GM12878 (cell line): ENCODE results near the gene ZNF436. TPM values are rescaled to one million over a fixed set of nuclear protein-coding genes. Genes with fewer than 3 reads are reported as not detected.

Experiments used
- ATAC-seq: fragments of 200-7000 bp; cut with Tn5 transposase; 3 replicates; pipeline ENCODE4 v1.9.1; 2020; ENCODE audit warnings: mild to moderate bottlenecking, moderate library complexity
- BruUV-seq: library from RNA; stranded (reverse); fragments of 400-500 nt; replicated peaks from 2 replicates; lab custom pipeline; 2021; lab: Mats Ljungman, UMichigan
- CTCF ChIA-PET: fragments of 300-600 bp; sonication (Branson Sonifier 250); formaldehyde crosslinking; extraction: SDS; loops from one replicate; lab custom pipeline; 2021; ENCODE audit warnings: inconsistent platforms; lab: Yijun Ruan, JAX
- POLR2A ChIA-PET: fragments of 350-600 bp; formaldehyde crosslinking; extraction: SDS; loops from one replicate; lab custom pipeline; 2021; ENCODE audit warnings: inconsistent platforms; lab: Charles Lee
- RAD21 ChIA-PET: fragments of 300-600 bp; sonication (Branson Sonifier 250); formaldehyde crosslinking; loops from one replicate; lab custom pipeline; 2023; ENCODE audit warnings: antibody characterized with exemption; ENCODE audit not compliant: unreplicated experiment; lab: Charles Lee
- SMC1A ChIA-PET: fragments of 300-600 bp; sonication (Branson Sonifier 250); formaldehyde crosslinking; loops from one replicate; lab custom pipeline; 2023; ENCODE audit not compliant: unreplicated experiment, uncharacterized antibody; lab: Charles Lee
- DNase-seq: peaks from one replicate; pipeline ENCODE4 v3.0.0-alpha.2; 2011; ENCODE audit warnings: low read depth, low spot score
- FAIRE-seq: peaks from 3 replicates; lab custom pipeline; 2011; peaks lifted over from hg19 to GRCh38; lab: Jason Lieb, UNC
- H2AFZ ChIP-seq: 2 replicates; pipeline ENCODE4 v1.6.0; 2011; ENCODE audit warnings: low read depth, low read length, control low read depth; ENCODE audit not compliant: control insufficient read depth
- H3K27ac ChIP-seq: 2 replicates; pipeline ENCODE4 v1.5.1; 2011; ENCODE audit warnings: control low read depth; ENCODE audit not compliant: control insufficient read depth, insufficient read depth
- H3K27me3 ChIP-seq, 2 experiments: replicated peaks in 1 of 2; 2 replicates each; pipeline versions ENCODE4 v1.6.0 to v1.6.1; 2011; ENCODE audit warnings: low read length in 1 of 2; ENCODE audit not compliant: control insufficient read depth in 2 of 2, insufficient read depth in 2 of 2
- H3K36me3 ChIP-seq, 2 experiments: 2 replicates each; pipeline ENCODE4 v1.5.1; 2011; ENCODE audit warnings: low read length in 1 of 2; ENCODE audit not compliant: control insufficient read depth in 2 of 2, insufficient read depth in 2 of 2
- H3K4me1 ChIP-seq: 2 replicates; pipeline ENCODE4 v1.6.1; 2011; ENCODE audit warnings: mild to moderate bottlenecking, low read length, moderate library complexity, mixed read lengths; ENCODE audit not compliant: control insufficient read depth, insufficient read depth
- H3K4me2 ChIP-seq: 2 replicates; pipeline ENCODE4 v1.6.0; 2011; ENCODE audit warnings: control low read depth; ENCODE audit not compliant: control insufficient read depth, insufficient read depth
- H3K4me3 ChIP-seq: fragments of 200-600 bp; sonication (generic); 2 replicates; pipeline ENCODE4 v1.5.1; 2016
- H3K79me2 ChIP-seq: 2 replicates; pipeline ENCODE4 v1.6.0; 2011; ENCODE audit warnings: low read length; ENCODE audit not compliant: control insufficient read depth, insufficient read depth
- H3K9ac ChIP-seq: 2 replicates; pipeline ENCODE4 v1.8.0; 2011; ENCODE audit warnings: low read length, control low read depth, mixed read lengths; ENCODE audit not compliant: control insufficient read depth, insufficient read depth
- H3K9me3 ChIP-seq: replicated peaks from 3 replicates; pipeline ENCODE4 v1.5.1; 2011; ENCODE audit warnings: mild to moderate bottlenecking, low read length; ENCODE audit not compliant: control insufficient read depth, insufficient read depth
- H4K20me1 ChIP-seq: 2 replicates; pipeline ENCODE4 v1.6.0; 2011; ENCODE audit not compliant: control insufficient read depth, insufficient read depth
- ETV6 ChIP-seq, 2 experiments: fragments of 450-650 bp in 1 of 2; IDR thresholded peaks in 1 of 2; conservative IDR thresholded peaks in 1 of 2; 2 replicates each; pipeline ENCODE4 v1.6.1; 2014; ENCODE audit warnings: antibody characterized with exemption in 1 of 2, borderline replicate concordance in 1 of 2, low read depth in 1 of 2, mild to moderate bottlenecking in 1 of 2, moderate library complexity in 1 of 2
- NR2C2 ChIP-seq: IDR thresholded peaks from 2 replicates; pipeline ENCODE4 v1.6.1; 2011; ENCODE audit warnings: borderline replicate concordance, low read depth; ENCODE audit not compliant: control insufficient read depth, insufficient read length
- POLR2A ChIP-seq: IDR thresholded peaks from 2 replicates; pipeline ENCODE4 v1.6.1; 2011; ENCODE audit warnings: low read depth, mild to moderate bottlenecking, low read length
- POU2F2 ChIP-seq: IDR thresholded peaks from 3 replicates; pipeline ENCODE4 v1.6.1; 2011; ENCODE audit warnings: low read depth, mild to moderate bottlenecking, low read length, borderline replicate concordance
- RELB ChIP-seq: fragments of 450-650 bp; IDR thresholded peaks from 2 replicates; pipeline ENCODE4 v1.6.1; 2017; ENCODE audit warnings: low read depth, mild to moderate bottlenecking, moderate library complexity
- RUNX3 ChIP-seq: IDR thresholded peaks from 2 replicates; pipeline ENCODE4 v1.6.1; 2012; ENCODE audit warnings: low read length, inconsistent platforms
- SMARCA5 ChIP-seq: fragments of 450-650 bp; IDR thresholded peaks from 2 replicates; pipeline ENCODE4 v1.6.1; 2017; ENCODE audit warnings: mild to moderate bottlenecking
- STAT3 ChIP-seq: IDR thresholded peaks from 2 replicates; pipeline ENCODE4 v1.6.1; 2011; ENCODE audit warnings: low read depth, low read length, improper control_type of control experiment
- TAF1 ChIP-seq: IDR thresholded peaks from 2 replicates; pipeline ENCODE4 v1.6.1; 2011; ENCODE audit warnings: mild to moderate bottlenecking, low read depth, low read length, borderline replicate concordance
- WGBS: methylation state at CpG from one replicate; pipeline ENCODE4 v1.1.6; 2016; ENCODE audit warnings: low lambda C conversion rate; ENCODE audit not compliant: insufficient replicate concordance, insufficient coverage; ENCODE audit errors: missing lambda C conversion rate; 5-methylcytosine and 5-hydroxymethylcytosine counted together
- in situ Hi-C: fragments of 300-500 bp; cut with MboI; formaldehyde crosslinking; loops from 9 replicates; pipeline ENCODE4 v1.14.3; 2018; ENCODE audit warnings: mixed read lengths
- intact Hi-C: fragments of 100-400 bp; cut with micrococcal nuclease; formaldehyde crosslinking; loops from one replicate; pipeline ENCODE4 v1.14.2; 2022; ENCODE audit not compliant: unreplicated experiment
- polyA plus RNA-seq, 11 experiments: library from polyadenylated mRNA; depleted of rRNA in 4 of 11; unstranded in 6 of 11; stranded (reverse) in 5 of 11; fragments of >200 nt; fragmentation: Nextera tagmentation in 4 of 11; fragmentation: Illumina TruSeq in 1 of 11; extraction: Ambion mirVana in 4 of 11; extraction: Trizol in 1 of 11; gene quantifications; 1 replicate in 1 of 11; 2 replicates in 10 of 11; pipeline versions ENCODE4 v1.2.1 to v1.2.3, GENCODE V29; 2011 to 2016; ENCODE audit warnings: inconsistent platforms in 2 of 11, missing spikeins in 2 of 11, low read depth in 1 of 11
- total RNA-seq, 4 experiments: library from RNA; depleted of rRNA in 3 of 4; stranded (reverse); fragments of >200 nt in 3 of 4; fragmentation: Illumina TruSeq in 1 of 4; extraction: Trizol in 1 of 4; gene quantifications; 2 replicates each; pipeline versions ENCODE4 v1.2.1 to v1.2.3, GENCODE V29; 2013 to 2021
- TF ChIP-seq, protein P1 (sequence below): fragments of 450-650 bp; IDR thresholded peaks from 2 replicates; pipeline ENCODE4 v1.6.1; 2018; ENCODE audit warnings: mild to moderate bottlenecking, low read depth, moderate library complexity; ENCODE audit not compliant: partially characterized antibody

ZNF436 gene
- total and polyA plus RNA-seq, 10 of the 15 experiments (the other 5 are each of a cell fraction or from before 2014, with no cell fraction given): 0.85 to 4.7 (median 3.0) TPM

GRCh38 chr1:23402286-23403037, 32.8 kb upstream of the ZNF436 start (continued):
- TF ChIP-seq, protein P1, sequence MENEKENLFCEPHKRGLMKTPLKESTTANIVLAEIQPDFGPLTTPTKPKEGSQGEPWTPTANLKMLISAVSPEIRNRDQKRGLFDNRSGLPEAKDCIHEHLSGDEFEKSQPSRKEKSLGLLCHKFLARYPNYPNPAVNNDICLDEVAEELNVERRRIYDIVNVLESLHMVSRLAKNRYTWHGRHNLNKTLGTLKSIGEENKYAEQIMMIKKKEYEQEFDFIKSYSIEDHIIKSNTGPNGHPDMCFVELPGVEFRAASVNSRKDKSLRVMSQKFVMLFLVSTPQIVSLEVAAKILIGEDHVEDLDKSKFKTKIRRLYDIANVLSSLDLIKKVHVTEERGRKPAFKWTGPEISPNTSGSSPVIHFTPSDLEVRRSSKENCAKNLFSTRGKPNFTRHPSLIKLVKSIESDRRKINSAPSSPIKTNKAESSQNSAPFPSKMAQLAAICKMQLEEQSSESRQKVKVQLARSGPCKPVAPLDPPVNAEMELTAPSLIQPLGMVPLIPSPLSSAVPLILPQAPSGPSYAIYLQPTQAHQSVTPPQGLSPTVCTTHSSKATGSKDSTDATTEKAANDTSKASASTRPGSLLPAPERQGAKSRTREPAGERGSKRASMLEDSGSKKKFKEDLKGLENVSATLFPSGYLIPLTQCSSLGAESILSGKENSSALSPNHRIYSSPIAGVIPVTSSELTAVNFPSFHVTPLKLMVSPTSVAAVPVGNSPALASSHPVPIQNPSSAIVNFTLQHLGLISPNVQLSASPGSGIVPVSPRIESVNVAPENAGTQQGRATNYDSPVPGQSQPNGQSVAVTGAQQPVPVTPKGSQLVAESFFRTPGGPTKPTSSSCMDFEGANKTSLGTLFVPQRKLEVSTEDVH: no peak

GRCh38 chr1:23401313-23401712, 31.7 kb upstream of the ZNF436 start:
- no peak for DNase-seq
- CTCF ChIA-PET: interaction anchor here (1.5 kb wide), 1 partner anchor 217 kb away, joined by 4 read pairs; no protein-coding TSS in a partner anchor
- Histone ChIP-seq H3K27me3 (no peaks in the 10 kb centered on the region), H4K20me1 (no peaks in the 10 kb centered on the region)
- no TSS peak for BruUV-seq
- TF ChIP-seq RUNX3: no peak
- TF ChIP-seq POU2F2: no peak
- no peak for TF ChIP-seq RELB
- TF ChIP-seq TAF1: no peak
- TF ChIP-seq ETV6 (conservative IDR thresholded peaks at IDR 0.05 in 1 of 2, IDR thresholded peaks at IDR 0.05 in 1 of 2; ENCODE audit: borderline replicate concordance in 1 of 2, low read depth in 1 of 2): no peak
- no peak for TF ChIP-seq POLR2A
- TF ChIP-seq SMARCA5: no peak
- TF ChIP-seq NR2C2: no peak
- TF ChIP-seq STAT3: no peak
- TF ChIP-seq, all 136 proteins: peak for 0
- Histone ChIP-seq H3K4me1 (0 out of 2 replicates have a peak, but pooled peaks cover 5% of the 10 kb centered on the region), H3K9me3 (no peaks in the 10 kb centered on the region), H2AFZ (no peak overlapping the region), H3K4me3 (no peak overlapping the region), H3K79me2 (no peaks in the 10 kb centered on the region), H3K9ac (no peak overlapping the region), H3K36me3 (no peaks in the 10 kb centered on the region), H3K27ac (no peak overlapping the region), H3K4me2 (no peak overlapping the region)
- FAIRE-seq (no peak), ATAC-seq (no peak)
- 43% methylated on average over 6 of the region's 6 CpGs for WGBS
- intact Hi-C loops: loop anchor here (5.0 kb wide), 4 partner anchors 59 to 424 kb away; partner anchors contain the start of genes HNRNPR and HTR1D
- in situ Hi-C loops: no loop called here
- ChIA-PET SMC1A (interaction anchor here (0.7 kb wide), 1 partner anchor 61 kb away, joined by 3 read pairs; no protein-coding TSS in a partner anchor), RAD21 (no interaction called here), POLR2A (no interaction called here)
